Tibial nerve (tissue), 4 donors: Measurements from ENCODE around the gene TTC39B.

ENCODE experiments used
- EP300 ChIP-seq, 2 donors: sonication (generic); formaldehyde crosslinking; IDR thresholded peaks; one replicate each; pipeline ENCODE4 v1.6.1; 2017; ENCODE audit warnings: antibody characterized with exemption in 2 of 2, mild to moderate bottlenecking in 1 of 2
- POLR2A ChIP-seq, 2 donors: fragments of 450-650 bp; IDR thresholded peaks; one replicate each; pipeline ENCODE4 v1.6.1; 2017; ENCODE audit warnings: antibody characterized with exemption in 2 of 2, mild to moderate bottlenecking in 2 of 2, moderate library complexity in 2 of 2
- TF ChIP-seq, protein P1 (sequence below), 5 experiments: fragments of 200-600 bp in 3 of 5; fragments of 450-650 bp in 2 of 5; sonication (generic) in 3 of 5; IDR thresholded peaks; one replicate each; pipeline ENCODE4 v1.5.1; 2016 to 2019; ENCODE audit warnings: antibody characterized with exemption in 5 of 5, mild to moderate bottlenecking in 3 of 5, moderate library complexity in 2 of 5

DNA sequence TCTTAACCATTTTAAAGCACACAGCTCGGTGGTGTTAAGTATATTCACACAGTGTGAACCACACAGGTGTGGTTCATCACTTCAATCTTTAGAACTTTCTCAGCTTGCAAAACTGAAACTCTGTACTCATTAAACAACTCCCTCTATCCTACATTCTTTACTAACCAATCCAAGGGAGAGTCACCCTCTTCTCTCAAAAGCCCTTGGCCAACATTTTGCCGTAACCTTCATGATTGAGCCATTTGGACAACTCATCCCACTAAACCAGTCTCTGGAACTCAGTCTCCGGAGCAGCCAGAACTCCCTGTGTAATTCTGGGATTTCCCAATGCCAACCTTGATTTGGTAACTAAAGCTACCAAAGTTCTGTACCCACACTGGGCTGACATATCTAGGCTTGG lies 84.7 kb downstream of the TTC39B start:
- TF ChIP-seq, protein P1, sequence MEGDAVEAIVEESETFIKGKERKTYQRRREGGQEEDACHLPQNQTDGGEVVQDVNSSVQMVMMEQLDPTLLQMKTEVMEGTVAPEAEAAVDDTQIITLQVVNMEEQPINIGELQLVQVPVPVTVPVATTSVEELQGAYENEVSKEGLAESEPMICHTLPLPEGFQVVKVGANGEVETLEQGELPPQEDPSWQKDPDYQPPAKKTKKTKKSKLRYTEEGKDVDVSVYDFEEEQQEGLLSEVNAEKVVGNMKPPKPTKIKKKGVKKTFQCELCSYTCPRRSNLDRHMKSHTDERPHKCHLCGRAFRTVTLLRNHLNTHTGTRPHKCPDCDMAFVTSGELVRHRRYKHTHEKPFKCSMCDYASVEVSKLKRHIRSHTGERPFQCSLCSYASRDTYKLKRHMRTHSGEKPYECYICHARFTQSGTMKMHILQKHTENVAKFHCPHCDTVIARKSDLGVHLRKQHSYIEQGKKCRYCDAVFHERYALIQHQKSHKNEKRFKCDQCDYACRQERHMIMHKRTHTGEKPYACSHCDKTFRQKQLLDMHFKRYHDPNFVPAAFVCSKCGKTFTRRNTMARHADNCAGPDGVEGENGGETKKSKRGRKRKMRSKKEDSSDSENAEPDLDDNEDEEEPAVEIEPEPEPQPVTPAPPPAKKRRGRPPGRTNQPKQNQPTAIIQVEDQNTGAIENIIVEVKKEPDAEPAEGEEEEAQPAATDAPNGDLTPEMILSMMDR (IDR thresholded peaks at IDR 0.05), result no peak
- no peak for TF ChIP-seq EP300 (IDR thresholded peaks at IDR 0.05)
- TF ChIP-seq POLR2A (IDR thresholded peaks at IDR 0.05), result no peak
